IPS DF 6.9 (cell line): Measurements from ENCODE around the gene SLC39A11.
"Not testable (repeated sequence)": the region's sequence is repeated elsewhere in the genome, so short reads cannot be mapped to it uniquely, and the experiment has no call there.

Source experiments
- DNase-seq: peaks from one replicate; pipeline ENCODE4 v3.0.0-alpha.2; 2013; ENCODE audit warnings: low read depth, low spot score
- H3K27ac ChIP-seq: one replicate; pipeline ENCODE4 v1.5.1; 2013; ENCODE audit warnings: low read length, control low read depth
- H3K27me3 ChIP-seq: 2 replicates; pipeline ENCODE4 v1.6.1; 2013; ENCODE audit warnings: mild to moderate bottlenecking, low read length; ENCODE audit not compliant: control insufficient read depth, insufficient read depth
- H3K36me3 ChIP-seq: 2 replicates; pipeline ENCODE4 v1.6.1; 2013; ENCODE audit warnings: low read length; ENCODE audit not compliant: control insufficient read depth, insufficient read depth
- H3K4me1 ChIP-seq: 2 replicates; pipeline ENCODE4 v1.6.1; 2013; ENCODE audit warnings: low read length; ENCODE audit not compliant: control insufficient read depth, insufficient read depth
- H3K4me3 ChIP-seq: 2 replicates; pipeline ENCODE4 v1.5.1; 2013; ENCODE audit warnings: mild to moderate bottlenecking, low read length
- H3K9me3 ChIP-seq: 2 replicates; pipeline ENCODE4 v1.6.1; 2013; ENCODE audit warnings: low read length, inconsistent platforms; ENCODE audit not compliant: control insufficient read depth, insufficient read depth
- WGBS: extraction: QIAGEN DNeasy Blood & Tissue Kit; methylation state at CpG from one replicate; pipeline ENCODE4 v1.1.7; 2013; ENCODE audit warnings: mixed read lengths, missing lambda C conversion rate; ENCODE audit not compliant: insufficient read length, insufficient coverage; 5-methylcytosine and 5-hydroxymethylcytosine counted together

The SLC39A11 gene

GRCh38 chr17:73111386-73111785, 18.9 kb upstream of the SLC39A11 start:
- Histone ChIP-seq H3K27ac (no peak overlapping the region), H3K27me3 (no peaks in the 10 kb centered on the region), H3K36me3 (no peaks in the 10 kb centered on the region), H3K4me1 (no peaks in the 10 kb centered on the region), H3K4me3 (no peak overlapping the region), H3K9me3 (no peaks in the 10 kb centered on the region)
- WGBS: no CpG with 5 or more reads among the region's 6 CpGs
- no peak for DNase-seq

GRCh38 chr17:73107191-73107590, 14.7 kb upstream of the SLC39A11 start:
- Histone ChIP-seq H3K27me3 (no peaks in the 10 kb centered on the region), H3K4me1 (no peaks in the 10 kb centered on the region), H3K9me3 (no peaks in the 10 kb centered on the region), H3K4me3 (no peak overlapping the region), H3K27ac (no peak overlapping the region), H3K36me3 (no peaks in the 10 kb centered on the region)
- no CpG with 5 or more reads among the region's 4 CpGs for WGBS
- no peak for DNase-seq

GRCh38 chr17:73105431-73105830, 12.9 kb upstream of the SLC39A11 start:
- Histone ChIP-seq H3K4me1 (no peaks in the 10 kb centered on the region), H3K4me3 (no peak overlapping the region), H3K36me3 (no peaks in the 10 kb centered on the region), H3K27me3 (no peaks in the 10 kb centered on the region), H3K27ac (no peak overlapping the region), H3K9me3 (no peaks in the 10 kb centered on the region)
- DNase-seq: no peak
- WGBS: no CpG with 5 or more reads among the region's 1 CpG

- Histone ChIP-seq H3K4me1 (no peaks in the 10 kb centered on the region), H3K27ac (no peak overlapping the region), H3K27me3 (no peaks in the 10 kb centered on the region), H3K4me3 (no peak overlapping the region), H3K9me3 (no peaks in the 10 kb centered on the region), H3K36me3 (no peaks in the 10 kb centered on the region)
- no peak for DNase-seq
- WGBS: no CpG with 5 or more reads among the region's 3 CpGs
These were observed 12.0 kb upstream of the SLC39A11 start for GRCh38 chr17:73104450-73104849.

DNA sequence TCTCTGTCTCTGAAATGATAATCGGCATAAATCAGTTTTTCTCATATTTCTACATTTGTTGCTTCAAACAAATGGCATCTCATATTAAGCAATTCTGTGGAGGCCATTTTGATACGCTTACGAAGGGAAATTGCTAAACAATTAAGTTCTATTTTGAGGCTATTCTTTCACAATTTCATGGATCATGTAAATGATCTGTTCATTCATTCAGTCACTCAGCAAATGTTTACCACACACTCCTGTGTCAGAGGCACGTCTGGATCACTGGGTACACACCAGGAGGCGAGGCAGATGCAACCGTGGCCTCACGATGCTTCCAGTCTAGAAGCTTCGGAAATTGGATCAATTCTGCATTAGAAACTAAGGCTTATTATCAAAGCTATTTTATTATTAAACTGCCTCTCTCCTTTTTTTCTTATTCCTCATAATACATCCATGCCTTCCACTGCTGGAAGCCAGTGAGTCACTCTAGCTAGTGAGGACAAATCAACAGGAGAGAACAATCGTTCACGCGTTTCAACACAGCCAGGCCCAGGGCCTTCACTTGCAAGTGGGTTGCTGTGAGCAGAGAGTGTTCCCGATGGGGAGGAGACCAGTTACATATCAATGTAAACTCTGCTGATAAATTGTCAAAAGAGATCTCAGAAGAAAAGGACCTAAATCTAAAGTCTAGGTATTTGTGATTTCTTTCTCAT, 11.3 kb upstream of the SLC39A11 start:
- Histone ChIP-seq H3K27me3 (no peaks in the 10 kb centered on the region), H3K4me3 (no peak overlapping the region), H3K27ac (no peak overlapping the region), H3K36me3 (no peaks in the 10 kb centered on the region), H3K9me3 (no peaks in the 10 kb centered on the region), H3K4me1 (no peaks in the 10 kb centered on the region)
- DNase-seq: no peak
- WGBS: no CpG with 5 or more reads among the region's 12 CpGs

- no CpG with 5 or more reads among the region's 6 CpGs for WGBS
- no peaks in the 10 kb centered on the region for H3K27me3 ChIP-seq
- H3K36me3 ChIP-seq: no peaks in the 10 kb centered on the region
- H3K4me1 ChIP-seq: no peaks in the 10 kb centered on the region
- H3K4me3 ChIP-seq: no peak overlapping the region
- H3K9me3 ChIP-seq: no peaks in the 10 kb centered on the region
- no peak overlapping the region for H3K27ac ChIP-seq
- DNase-seq: no peak
These were observed 8.5 kb upstream of the SLC39A11 start for GRCh38 chr17:73101031-73101430.

DNA sequence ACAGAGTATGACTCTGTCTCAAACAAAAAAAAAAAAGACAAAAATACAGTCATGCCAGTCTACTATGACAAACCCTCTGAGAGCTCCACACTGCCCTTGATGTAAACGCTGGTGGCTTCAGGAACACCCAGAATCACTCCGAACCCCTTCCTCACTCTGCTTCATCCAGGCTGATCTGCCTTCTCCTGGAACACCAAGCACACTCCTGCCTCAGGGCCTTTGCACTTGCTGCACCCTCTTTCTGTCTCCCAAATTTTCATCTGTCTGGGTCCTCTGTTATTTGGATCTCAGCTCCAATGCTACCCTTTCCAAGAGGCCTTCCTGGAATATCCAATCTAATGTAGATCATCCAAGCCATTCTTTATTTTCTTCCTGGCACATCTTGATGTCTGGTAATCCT, 7.9 kb upstream of the SLC39A11 start:
- DNase-seq: no peak
- no peaks in the 10 kb centered on the region for H3K36me3 ChIP-seq
- H3K4me3 ChIP-seq: no peak overlapping the region
- H3K4me1 ChIP-seq: no peaks in the 10 kb centered on the region
- no CpG with 5 or more reads among the region's 2 CpGs for WGBS
- no peaks in the 10 kb centered on the region for H3K27me3 ChIP-seq
- no peaks in the 10 kb centered on the region for H3K9me3 ChIP-seq
- no peak overlapping the region for H3K27ac ChIP-seq

- no peak for DNase-seq
- no CpG with 5 or more reads among the region's 10 CpGs for WGBS
- H3K27me3 ChIP-seq: no peaks in the 10 kb centered on the region
- H3K36me3 ChIP-seq: no peaks in the 10 kb centered on the region
- H3K27ac ChIP-seq: no peak overlapping the region
- no peaks in the 10 kb centered on the region for H3K4me1 ChIP-seq
- no peak overlapping the region for H3K4me3 ChIP-seq
- H3K9me3 ChIP-seq: no peaks in the 10 kb centered on the region
These were observed 7.0 kb upstream of the SLC39A11 start for GRCh38 chr17:73099511-73099910.

DNA sequence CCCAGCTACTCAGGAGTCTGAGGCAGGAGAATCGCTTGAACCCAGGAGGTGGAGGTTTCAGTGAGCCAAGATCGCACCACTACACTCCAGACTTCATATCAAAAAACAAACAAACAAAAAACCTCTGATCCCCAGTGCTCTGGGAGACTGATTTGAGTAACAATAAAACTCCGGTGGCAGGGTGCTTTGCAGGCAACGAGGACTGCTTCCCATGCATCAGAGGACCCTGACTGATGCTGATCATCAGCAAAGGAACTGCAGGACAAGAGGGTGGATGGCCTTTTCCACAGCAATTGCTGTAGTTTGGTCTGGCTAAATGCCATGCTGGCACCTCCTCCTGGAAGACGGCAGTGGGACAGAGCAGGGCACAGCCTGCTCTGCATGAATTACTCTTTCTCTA, 6.4 kb upstream of the SLC39A11 start:
- H3K27me3 ChIP-seq: no peaks in the 10 kb centered on the region
- no peaks in the 10 kb centered on the region for H3K4me1 ChIP-seq
- H3K36me3 ChIP-seq: no peaks in the 10 kb centered on the region
- no CpG with 5 or more reads among the region's 5 CpGs for WGBS
- H3K9me3 ChIP-seq: no peaks in the 10 kb centered on the region
- no peak overlapping the region for H3K4me3 ChIP-seq
- no peak for DNase-seq
- no peak overlapping the region for H3K27ac ChIP-seq

DNA sequence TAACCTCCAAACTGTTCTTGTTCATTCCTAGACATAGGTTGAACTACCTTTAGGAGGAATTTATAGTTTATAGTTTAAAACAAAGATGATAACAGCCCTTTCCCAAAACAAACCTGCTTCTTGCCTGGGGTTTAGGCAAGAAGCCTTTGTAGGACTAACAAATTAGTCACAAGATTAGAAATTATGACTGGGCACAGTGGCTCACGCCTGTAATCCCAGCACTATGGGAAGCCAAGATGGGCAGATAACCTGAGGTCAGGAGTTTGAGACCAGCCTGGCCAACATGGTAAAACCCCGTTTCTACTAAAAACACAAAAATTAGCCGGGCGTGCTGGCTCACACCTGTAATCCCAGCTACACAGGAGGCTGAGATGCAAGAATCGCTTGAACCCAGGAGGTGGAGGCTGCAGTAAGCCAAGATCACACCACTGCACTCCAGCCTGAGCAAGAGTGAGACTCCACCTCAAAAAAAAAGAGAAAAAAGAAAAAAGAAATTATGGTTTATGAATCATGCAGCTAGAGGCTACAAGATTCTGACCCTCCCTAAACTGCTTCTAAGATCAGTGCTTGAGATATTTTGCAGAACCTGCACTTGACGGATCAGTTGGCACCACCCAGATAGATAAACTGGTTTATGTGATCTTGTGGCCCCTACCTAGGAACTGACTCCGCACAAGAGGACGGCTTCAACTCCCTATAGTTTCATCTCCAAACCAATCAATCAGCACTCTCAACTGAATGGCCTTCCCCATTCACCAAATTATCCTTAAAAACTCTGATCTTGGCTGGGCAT, 5.7 kb upstream of the SLC39A11 start:
- not testable (repeated sequence) for H3K9me3 ChIP-seq, H3K27me3 ChIP-seq, DNase-seq, H3K27ac ChIP-seq, H3K4me1 ChIP-seq, H3K36me3 ChIP-seq, H3K4me3 ChIP-seq
- no CpG with 5 or more reads among the region's 8 CpGs for WGBS

DNA sequence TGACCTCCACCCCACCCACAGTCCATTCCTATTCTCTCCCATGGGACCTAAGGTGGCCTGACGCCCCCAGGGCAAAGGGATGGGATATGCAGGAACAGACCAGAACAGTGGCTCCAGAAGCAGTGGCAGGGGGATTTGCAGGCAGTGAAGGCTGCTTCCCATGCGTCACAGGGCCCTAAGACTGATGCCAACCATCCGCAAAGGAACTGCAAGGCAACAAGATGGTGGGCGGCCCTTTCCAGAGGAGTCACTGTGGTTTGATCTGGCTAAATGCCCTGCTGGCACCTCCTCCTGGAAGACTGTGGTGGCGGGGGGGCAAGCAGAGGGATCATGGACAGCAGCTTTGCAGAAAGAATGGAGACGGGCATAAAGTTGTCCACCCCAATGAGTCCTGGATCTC, 4.4 kb upstream of the SLC39A11 start:
- no peaks in the 10 kb centered on the region for H3K9me3 ChIP-seq
- 0 out of 2 replicates have a peak, but pooled peaks cover 1% of the 10 kb centered on the region for H3K4me1 ChIP-seq
- H3K4me3 ChIP-seq: no peak overlapping the region
- no peaks in the 10 kb centered on the region for H3K27me3 ChIP-seq
- H3K27ac ChIP-seq: no peak overlapping the region
- no peak for DNase-seq
- no peaks in the 10 kb centered on the region for H3K36me3 ChIP-seq
- no CpG with 5 or more reads among the region's 6 CpGs for WGBS
